Posterior vena cava (tissue), 2 donors: Measurements from ENCODE around the gene DUOX2. TPM values are rescaled to one million over a fixed set of nuclear protein-coding genes. Genes with fewer than 3 reads are reported as not detected.
"Not testable (repeated sequence)": the region's sequence is repeated elsewhere in the genome, so short reads cannot be mapped to it uniquely, and the experiment has no call there.

Experiments
- DNase-seq: peaks from one replicate; pipeline ENCODE4 v3.0.0-alpha.2; 2020; ENCODE audit warnings: low spot score
- intact Hi-C, 2 donors: fragments of 100-400 bp; cut with DNase I; formaldehyde crosslinking; loops; one replicate each; pipeline versions ENCODE4 v1.14.1 to v1.14.2; 2022 to 2023
- total RNA-seq, 2 donors: library from RNA; stranded (reverse); fragmentation: NEBNext Ultra II Directional; extraction: Animal tissue kit (Norgen Biotek cat#: 25700); gene quantifications; one replicate each; pipeline ENCODE4 v1.2.1, GENCODE V29; 2021
- donor health status: DM: yes; HTN: yes; CAD: no.
- donor health status: DM: yes; HTN: yes; CAD: no.

DUOX2 gene
- total RNA-seq, 2 donors from 2014 or later: 0.57 to 2.7 TPM

DNA sequence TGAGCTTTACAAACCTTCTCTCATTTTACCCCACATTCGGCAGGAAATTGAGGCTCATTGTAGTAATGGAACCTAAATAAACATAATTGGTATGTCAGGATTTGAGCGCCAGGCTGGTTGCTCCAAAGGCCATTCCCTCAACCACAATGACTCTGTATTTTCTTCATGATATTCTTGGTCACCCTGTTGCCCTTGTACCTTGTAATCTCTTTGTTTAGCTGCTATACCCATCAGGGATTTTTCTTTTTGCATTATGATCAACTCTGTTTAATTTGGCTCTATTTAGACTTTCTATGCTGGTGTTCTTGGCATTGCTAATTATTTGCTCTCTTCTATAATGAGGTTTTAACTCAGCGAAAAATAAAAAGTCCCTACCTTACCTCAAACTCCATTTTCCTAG lies 29.8 kb downstream of the DUOX2 start:
- no peak for DNase-seq
- intact Hi-C loops: no loop called here

DNA sequence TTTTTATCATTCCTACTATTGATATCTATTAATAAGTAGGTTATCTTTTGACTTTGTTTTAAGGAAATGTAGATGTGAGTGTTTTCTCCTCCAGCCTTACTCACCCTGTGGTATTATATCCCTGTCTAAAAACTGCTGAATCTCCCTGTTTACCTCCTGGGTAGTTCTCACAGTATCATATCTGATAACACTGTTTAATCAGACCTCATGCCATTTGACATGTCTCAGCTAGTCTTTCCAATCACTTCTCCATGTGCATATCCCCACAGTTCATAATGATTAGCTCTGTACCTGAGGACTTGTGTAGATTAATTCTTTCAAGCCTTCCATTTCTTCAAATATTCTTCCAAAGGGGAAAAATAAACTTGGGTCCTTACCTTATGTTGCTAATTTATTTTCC lies 30.7 kb downstream of the DUOX2 start:
- DNase-seq: no peak
- intact Hi-C loops: no loop called here

DNA sequence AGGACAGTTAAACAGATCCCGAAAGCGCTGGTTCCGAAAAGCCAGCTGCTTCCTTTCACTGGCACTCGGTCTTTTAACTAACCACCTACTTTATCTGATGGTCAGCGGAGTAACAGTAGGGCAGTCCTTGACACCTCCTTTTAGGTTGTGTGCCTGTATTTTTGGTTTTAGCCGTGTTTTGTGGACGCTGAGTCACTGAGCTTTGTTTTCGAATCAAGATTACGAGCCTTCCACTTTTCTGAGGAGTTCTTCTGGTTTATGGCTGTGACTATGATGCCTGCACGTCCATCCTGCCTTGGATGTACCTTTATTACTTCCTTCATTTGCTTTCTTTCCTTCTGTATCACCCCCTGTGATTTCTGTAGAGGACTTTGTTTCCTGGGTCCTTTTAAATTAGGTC lies 31.6 kb downstream of the DUOX2 start:
- intact Hi-C loops, DNase-seq: not testable (repeated sequence)

DNA sequence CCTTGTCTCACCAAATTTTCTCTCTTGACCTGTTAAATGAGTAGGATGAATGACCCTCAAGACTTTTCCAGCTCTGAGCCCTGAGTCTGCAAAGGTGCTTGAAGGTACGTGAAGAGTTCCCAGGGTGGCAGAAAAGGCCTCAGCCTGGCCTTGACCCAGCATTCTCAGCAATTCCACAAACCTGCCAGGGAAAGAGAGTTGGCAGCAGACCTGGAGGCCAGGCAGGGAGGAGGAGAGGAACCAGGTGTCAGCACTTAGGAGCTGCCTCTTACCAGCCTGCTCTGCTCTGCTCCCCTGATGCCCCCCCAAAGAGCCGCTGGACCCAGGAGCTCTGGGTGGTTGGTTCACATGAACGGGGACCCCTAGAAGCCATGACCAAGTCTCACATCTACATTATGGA lies 33.4 kb downstream of the DUOX2 start:
- DNase-seq, intact Hi-C loops: not testable (repeated sequence)

DNA sequence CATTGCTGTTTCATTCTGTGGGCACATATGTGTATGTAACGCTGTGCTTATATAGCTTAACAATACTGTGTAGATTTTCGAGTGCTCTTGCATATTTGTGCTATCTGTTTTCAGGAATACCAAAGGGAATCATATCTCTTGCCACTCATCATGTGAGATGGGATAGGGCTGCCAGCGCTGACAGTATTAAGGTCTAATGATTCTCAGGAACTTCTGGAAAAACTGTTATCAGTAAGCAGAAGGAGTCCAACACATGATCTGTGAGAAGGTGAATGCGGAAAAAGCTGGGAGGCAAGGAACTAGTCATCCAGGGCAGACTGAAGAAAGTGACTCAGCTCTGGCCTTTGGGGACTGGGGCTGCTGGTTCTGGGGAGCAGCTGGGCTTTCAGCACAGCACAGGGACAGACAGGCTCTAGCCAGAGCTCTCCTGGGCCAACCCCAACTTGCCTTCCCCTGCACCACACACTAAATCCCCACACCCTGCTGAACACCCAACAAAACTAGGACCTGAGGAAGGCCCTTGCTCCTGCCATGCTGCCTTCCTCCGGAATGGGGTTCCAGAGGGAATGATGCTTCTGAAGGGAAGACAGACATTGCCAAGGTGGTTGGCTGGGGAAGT lies 34.2 kb downstream of the DUOX2 start:
- intact Hi-C loops, DNase-seq: not testable (repeated sequence)

DNA sequence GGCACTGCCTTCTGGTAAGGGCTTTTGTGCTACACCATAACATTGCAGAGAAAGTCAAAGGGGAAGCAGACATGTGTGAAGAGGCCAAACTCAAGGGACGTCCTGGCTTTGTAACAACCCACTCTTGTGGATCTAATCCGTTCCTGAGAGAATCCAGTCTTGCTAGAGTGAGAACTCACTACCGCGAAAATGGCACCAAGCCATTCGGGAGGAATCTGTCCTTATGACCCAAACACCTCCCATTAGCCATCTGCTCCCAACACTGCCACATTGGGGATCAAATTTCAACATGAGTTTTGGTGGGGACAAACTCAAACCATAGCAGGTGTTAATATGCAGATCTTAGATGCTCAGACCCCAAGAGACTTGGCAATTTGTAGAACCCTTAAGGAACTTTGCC lies 34.8 kb downstream of the DUOX2 start:
- intact Hi-C loops, DNase-seq: not testable (repeated sequence)

DNA sequence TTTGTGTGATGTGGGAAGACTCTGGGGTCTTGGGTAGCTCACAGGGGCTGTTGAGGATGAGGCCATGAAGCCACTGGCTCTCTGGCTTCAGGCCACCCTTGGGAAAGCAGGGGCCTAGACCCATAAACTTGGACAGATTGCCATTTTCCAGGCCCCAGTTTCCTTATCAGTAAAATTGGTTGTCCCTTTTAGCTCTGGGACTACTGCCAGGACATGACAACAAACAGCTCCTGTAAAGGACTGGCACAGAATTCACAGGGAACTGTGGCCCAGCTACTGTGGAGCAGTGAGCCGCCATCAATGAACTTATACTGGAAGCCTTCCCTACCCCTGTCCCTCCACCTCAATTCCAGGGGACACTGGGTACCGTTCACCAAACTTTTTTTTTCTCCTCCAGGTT lies 36.6 kb downstream of the DUOX2 start:
- intact Hi-C loops, DNase-seq: not testable (repeated sequence)

DNA sequence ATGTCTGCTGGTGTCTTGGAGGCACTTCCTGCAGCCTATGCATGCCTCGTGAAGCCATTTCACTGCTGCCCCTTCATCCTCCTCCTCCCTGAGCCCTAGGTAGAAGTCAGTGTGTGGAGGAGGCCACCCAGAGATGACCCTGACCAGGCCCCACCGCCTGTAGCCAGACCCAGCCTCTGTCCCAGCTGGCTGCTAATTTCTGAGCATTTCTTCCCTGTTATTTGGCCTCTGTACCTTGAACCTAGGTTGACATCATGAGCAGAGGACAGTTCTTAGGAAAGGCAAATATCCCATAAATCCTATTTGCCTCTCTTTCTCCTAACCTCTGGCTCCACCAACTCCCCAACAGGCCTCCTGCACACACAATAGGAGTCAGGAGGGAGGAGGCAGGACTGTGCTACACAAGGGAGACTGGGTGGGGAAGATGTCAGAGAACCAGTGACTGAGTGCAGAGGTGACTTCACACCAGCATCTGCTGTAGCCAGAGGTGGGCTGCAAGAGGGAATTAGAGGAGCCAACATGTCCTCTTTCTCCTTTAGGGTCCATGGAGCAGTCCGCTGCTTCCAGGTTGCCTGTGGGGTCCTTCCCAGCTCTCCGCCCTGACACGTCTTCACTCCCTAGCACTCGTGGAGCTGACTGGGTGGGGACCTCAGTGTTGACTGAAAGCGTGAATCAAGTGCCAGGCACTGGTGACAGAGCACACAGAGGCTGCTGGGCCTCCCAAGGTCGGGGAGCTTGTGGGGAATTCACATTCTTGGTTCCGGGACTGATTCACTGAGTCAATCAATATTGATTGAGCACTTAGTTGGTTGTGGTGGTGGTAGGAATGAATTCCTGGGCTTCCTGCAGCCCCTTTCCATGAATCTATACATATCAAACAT lies 38.3 kb downstream of the DUOX2 start:
- intact Hi-C loops, DNase-seq: not testable (repeated sequence)

DNA sequence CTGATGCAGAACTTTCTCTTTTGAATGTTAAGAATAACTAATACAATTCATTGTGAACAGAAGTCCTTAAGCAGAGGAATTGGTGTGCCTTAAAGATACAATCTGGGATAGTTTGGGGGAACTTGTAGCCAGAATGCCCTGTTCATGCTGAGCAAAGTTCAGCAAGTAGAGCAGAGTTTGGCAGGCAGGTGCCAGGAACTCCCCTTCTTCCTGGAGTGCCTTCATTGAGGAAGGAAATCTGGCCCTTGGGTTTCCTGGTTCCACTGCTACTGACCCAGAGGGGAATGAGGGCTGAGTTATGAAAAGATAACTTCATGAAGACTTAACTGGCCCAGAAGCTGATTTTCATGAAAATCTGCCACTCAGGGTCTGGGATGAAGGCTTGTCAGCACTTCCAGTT lies 40.4 kb downstream of the DUOX2 start:
- intact Hi-C loops: not testable (repeated sequence)

DNA sequence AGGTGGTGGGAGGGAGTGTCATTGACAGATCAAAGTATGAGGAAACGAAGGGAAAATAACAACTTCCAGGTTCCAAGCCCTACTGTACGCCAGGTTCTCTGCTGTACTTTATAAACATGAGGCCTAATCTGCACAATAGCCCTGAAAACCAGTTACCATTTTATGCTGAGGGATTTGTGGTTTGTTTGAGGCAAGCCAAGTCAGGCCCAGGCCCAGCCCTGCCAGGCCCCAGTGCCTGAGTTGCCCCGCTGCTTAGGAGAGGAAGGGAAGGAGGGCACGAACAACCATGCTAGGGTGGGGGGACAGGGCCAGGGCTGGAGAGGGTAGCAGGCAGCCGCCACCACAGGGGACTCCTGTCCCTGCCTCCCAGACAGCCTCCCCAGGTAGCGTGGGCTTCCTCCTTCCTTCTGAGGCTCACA lies 44.0 kb downstream of the DUOX2 start:
- DNase-seq, intact Hi-C loops: not testable (repeated sequence)

More for the DNA sequence above, 40.4 kb downstream of the DUOX2 start:
- not testable (repeated sequence) for DNase-seq

DNA sequence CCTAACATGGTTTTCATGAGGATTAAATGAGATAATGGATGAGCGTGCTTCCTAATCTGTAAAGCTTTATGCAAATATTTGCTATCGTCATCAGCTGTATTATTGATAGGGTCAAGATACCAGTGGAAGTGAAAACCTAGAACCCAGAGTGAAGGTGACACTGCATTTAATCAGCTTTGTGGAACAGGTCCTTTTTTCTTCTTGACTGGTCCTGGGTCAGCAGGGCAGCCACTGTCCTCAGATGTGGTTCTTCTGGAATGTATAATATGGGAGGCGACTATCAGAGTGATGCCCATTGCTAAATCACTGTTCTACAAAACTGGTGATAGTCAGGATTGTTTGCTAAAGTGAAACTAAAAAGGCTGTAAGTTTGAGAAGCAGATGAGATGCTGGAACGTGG lies 49.6 kb downstream of the DUOX2 start:
- DNase-seq: no peak
- intact Hi-C loops: no loop called here

DNA sequence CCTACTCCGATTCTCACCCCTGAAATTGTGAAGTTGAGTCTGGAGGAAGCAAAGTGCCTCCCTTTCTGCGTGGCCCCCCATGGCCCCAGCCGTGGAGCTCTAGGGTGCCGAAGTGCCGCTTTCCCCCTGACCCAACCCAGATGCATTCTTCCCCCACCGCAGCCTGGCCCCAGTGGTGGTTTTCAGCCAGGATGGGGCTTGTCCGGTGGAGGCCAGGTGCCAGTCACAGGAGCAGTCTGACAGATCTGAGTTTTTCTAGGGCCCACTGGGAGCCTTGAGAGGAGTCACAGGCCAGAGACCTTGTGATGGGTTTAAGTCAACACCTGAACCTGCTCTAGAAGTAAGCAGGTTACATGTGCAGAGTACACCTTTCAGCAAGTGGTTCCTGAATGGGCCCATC lies 51.7 kb downstream of the DUOX2 start:
- intact Hi-C loops, DNase-seq: not testable (repeated sequence)

DNA sequence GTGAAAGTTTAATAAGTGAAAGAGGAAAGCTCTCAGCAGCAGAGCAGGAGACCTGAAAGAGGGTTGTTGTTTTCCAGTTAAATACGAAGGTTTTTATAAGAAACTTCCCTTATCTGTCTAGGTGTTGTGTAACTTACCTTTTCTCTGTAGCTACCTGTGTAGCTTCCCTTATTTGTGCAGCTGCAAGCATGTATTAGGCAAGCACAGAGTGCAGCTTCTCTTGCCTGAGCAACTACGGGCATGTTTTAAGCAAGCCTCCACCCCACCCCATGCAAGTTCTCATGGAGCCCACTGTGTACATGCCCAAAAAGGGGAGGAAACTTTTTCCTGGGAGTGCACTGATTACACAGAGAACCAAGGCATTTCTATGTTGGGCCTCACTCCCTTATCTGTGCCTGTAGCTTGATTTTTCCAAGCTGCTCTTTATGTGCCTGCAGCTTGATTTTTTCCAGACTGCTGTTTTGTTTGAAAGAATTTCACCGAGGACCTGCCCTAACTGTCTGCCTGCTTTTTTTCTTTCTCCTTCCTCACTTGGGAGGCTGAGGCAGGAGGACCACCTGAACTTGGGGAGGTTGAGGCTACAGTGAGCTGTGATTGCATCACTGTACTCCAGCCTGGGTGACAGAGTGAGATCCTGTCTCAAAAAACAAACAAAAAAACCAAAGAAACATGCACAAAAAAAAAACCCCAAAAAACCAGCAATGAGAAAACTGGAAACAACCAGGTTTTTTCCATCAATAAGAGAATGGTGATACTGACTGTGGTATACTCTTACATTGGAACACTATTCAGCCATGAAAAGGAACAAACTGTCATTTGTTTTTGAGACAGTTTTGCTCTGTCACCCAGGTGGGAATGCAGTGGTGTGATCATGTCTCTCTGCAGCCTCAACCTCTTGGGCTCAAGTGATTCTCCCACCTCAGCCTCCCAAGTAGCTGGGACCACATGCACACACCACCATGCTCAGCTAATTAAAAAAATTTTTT lies 55.0 kb downstream of the DUOX2 start:
- intact Hi-C loops: not testable (repeated sequence)

DNA sequence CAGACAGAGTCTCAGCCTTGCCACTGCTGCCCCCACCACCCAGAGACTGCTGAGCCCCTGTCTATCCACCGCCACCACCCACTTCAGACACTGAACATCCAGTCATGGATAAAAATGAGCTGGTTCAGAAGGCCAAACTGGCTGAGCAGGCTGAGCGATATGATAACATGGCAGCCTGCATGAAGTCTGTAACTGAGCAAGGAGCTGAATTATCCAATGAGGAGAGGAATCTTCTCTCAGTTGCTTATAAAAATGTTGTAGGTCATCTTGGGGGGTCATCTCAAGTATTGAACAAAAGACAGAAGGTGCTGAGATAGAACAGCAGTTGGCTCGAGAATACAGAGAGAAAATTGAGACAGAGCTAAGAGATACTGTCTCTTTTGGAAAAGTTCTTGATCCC lies 61.3 kb downstream of the DUOX2 start:
- DNase-seq, intact Hi-C loops: not testable (repeated sequence)

More for the DNA sequence above, 55.0 kb downstream of the DUOX2 start:
- not testable (repeated sequence) for DNase-seq

DNA sequence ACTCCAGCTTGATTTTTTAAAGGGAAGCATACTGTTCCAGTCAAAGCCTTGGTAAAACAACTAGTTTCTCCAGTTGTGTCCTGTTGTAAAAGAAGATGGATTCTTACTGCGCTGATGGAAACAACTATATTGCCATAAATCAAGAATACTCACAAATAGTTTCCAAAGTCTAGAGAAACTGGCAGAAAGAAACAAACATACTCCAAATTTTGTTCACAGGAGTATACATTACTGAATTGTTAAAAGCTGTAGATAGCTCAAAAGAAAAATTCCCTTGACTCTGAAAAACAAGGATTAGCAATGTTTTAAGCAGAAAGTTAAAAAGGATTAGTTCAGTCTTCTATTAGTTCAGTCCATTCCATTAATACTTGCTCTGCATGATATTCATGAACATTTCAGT lies 63.4 kb downstream of the DUOX2 start:
- no peak for DNase-seq
- intact Hi-C loops: no loop called here

DNA sequence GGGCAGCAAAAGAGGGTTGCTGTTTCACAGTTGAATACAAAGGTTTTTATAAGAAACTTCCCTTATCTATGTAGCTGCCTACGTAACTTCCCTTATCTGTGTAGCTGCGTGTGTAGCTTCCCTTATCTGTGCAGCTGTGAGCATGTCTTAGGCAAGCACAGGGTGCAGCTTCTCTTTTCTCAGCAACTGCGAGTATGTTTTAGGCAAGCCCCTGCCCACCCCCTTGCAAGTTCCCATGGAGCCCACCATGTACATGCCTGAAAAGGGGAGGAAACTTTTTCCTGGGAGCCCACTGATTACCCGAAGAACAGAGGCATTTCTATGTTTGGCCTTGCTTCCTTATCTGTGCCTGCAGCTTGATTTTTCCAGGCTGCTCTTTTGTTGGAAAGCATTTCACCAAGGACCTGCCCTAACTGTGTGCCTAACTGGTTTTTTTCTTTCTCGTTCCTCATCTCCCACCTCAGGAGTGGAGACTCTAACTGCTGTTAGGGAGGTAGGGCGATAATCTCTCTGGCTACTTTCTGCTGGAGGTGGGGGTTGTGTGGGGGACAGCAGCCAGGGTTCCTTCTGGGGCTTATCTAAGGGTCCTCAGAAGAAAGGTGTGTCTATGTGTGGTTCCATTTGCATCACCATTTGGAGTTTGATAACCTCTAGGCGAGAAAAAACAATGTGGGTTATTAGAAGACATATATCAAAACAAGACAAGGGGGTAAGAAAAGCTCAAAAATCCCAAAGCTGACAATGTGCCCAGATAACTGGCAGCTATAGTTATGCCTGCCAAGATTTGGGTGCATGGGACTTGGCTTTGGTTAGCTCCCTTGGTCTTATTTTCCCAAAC lies 65.0 kb downstream of the DUOX2 start:
- no peak for DNase-seq
- intact Hi-C loops: no loop called here

DNA sequence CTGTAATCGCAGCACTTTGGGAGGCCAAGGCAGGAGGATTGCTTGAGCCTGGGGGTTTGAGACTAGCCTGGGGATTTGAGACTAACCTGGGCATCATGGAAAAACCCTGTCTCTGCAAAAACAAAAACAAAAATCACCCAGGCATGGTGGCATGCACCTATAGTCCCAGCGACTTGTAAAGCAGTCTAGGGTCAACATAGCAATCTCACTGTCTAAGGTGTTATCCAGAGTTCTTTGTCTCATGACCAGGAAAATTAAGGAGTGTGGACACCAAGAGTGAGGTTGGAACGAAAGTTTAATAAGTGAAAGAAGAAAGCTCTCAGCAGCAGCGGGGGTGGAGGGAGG lies 65.6 kb downstream of the DUOX2 start:
- intact Hi-C loops, DNase-seq: not testable (repeated sequence)

DNA sequence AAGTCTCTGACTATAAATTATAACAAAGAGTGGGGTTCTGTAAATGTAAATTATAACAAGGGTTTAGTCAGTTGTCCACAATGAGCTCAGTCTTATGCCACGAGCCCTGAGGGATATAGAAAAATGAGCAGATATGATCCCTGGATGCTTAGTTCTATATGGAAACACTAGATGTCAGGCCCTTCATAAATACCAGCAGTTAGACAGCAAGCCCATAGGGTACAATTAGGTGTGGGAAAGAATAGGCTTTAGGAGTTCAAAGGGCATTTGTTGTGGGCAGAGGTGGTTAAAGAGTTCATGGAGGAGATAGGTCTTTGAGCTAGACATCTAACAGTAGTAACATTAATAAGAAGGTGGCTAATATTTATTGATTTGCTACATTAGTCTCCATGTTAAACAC lies 69.7 kb downstream of the DUOX2 start:
- intact Hi-C loops, DNase-seq: not testable (repeated sequence)

DNA sequence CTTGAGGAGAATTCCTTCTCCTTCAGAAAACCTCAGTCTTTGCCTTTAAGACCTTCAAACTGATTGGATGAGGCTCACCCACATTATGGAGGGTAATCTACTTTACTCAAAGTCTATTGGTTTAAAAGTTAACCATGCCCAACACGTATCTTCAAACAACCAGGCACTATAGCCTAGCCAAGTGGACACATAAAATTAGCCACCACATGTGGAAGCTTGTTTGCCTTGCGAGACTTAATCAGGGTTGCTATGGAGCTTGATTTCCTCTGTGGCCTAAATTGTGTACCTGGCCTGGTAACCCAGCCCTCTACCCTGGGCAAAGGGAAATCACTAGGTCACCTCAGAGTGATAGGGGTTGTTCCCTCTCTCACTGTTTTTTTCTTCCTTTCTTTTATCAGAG lies 71.1 kb downstream of the DUOX2 start:
- DNase-seq, intact Hi-C loops: not testable (repeated sequence)
